Skeletal muscle cell (primary cell): Measurements from ENCODE around the gene JMJD6.
"Not testable (repeated sequence)": the region's sequence is repeated elsewhere in the genome, so short reads cannot be mapped to it uniquely, and the experiment has no call there.

Experiments
- DNase-seq: peaks from one replicate; pipeline ENCODE4 v3.0.0-alpha.2; 2010; ENCODE audit warnings: low read depth
- H3K4me3 ChIP-seq: 2 replicates; pipeline ENCODE4 v1.5.1; 2011; ENCODE audit warnings: low read depth, mild to moderate bottlenecking, control low read depth, low read length, moderate library complexity

JMJD6 gene

GRCh38 chr17:76726231-76726775, at the start of gene JMJD6:
Gene JMJD6 (minus strand): TSS chr17:76726606. CDS start chr17:76726475, 131 bp downstream.
- DNase-seq, result peak; percentile 89
- peak within 1 kb of the TSS; percentile 92 for H3K4me3 ChIP-seq

DNA sequence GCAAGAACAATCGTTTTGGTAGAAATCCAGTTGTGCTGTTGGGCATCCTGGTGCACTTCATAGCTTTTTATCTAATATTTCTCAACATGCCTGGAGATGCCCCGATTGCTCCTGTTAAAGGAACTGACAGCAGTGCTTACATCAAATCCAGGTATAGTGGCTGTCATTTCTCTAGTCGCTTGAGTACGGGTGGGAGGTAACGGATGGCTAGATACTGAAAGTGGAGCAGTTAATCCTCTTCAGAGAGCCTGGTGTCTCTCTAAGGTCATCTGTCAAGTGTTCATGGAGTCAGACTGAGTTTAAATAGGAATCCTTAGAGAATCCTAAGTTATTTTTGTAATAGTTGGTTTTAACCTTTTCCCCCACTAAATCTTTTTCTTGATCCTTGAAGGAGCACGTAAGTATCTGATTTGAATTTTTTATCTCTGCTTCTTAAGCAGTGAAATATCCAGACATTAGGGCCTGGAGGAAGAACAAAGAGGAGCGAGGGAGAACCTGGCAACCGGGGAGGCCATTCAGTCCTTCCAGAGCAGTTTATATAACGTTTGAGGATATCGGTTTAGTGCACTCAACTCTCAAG, 48.7 kb upstream of the JMJD6 start:
- no peak overlapping the region for H3K4me3 ChIP-seq
- DNase-seq, result no peak

- peak; percentile 52 for DNase-seq
- peak overlapping the region; percentile 18 for H3K4me3 ChIP-seq
These were observed 46.6 kb upstream of the JMJD6 start for GRCh38 chr17:76772842-76773525.

DNA sequence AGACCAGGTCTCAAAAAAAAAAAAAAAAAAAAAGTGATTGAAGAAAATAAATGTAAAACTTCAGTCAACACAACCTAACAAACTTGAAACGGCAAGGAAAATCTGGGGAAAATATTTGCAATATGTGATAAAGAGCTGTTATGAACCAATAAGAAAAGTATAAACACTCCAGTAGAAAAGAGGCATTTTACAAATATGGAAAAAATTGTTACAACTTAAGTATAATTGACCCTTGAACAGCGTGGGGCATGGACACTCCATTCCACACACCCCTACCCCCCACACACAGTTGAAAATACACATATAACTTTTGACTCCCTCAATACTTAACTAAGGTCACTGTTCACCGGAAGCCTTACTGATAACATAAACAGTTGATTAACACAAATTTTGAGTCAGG, 32.2 kb upstream of the JMJD6 start:
- DNase-seq, result no peak

GRCh38 chr17:76757256-76757655, 30.9 kb upstream of the JMJD6 start:
- H3K4me3 ChIP-seq, result no peak overlapping the region
- DNase-seq, result no peak

More for the DNA sequence above, 32.2 kb upstream of the JMJD6 start:
- H3K4me3 ChIP-seq, result no peak overlapping the region

DNA sequence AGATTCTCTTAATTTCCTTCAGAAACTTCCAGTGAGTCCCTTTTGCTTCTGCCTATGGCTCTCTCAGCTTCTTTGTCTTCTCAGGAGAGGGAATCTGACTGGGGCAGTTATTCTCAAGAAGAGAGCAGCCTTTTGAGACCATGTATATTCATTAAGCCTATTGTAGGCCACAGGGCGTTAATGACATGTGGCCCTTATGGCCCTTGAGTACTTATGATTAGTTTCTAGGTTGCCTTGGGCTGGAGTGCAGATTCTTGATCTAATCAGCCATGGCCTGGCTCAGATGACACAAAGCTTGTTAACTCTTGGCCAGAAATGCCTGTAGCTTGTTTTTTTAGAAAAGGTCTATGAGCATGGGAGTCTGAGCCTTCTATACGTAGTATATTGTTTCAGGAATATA, 28.9 kb upstream of the JMJD6 start:
- no peak overlapping the region for H3K4me3 ChIP-seq
- no peak for DNase-seq

GRCh38 chr17:76753061-76753961, 26.9 kb upstream of the JMJD6 start:
- DNase-seq, result no peak
- H3K4me3 ChIP-seq, result no peak overlapping the region

- no peak for DNase-seq
- H3K4me3 ChIP-seq, result no peak overlapping the region
These were observed 25.6 kb upstream of the JMJD6 start for GRCh38 chr17:76752006-76752405.

GRCh38 chr17:76751416-76751993, 25.1 kb upstream of the JMJD6 start:
- DNase-seq, result no peak
- no peak overlapping the region for H3K4me3 ChIP-seq

DNA sequence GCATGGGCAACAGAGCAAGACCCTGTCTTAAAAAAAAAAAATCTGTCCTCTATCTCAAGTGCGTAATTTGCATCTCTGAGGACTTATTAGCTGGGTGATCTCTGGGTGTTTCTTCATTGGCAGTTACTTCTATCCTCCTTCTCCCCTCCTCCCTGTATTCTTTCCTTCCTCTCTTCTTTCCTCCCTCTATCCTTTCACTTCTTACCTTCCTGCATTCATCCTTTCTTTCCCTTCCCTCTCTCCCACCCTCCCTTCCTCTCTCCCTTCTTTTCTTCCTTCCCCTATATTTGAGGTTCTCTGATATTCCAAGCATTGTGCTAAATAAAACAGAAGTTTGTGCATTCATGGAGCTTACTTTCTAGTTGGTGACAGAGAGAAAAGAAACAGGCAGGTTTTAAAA, 22.3 kb upstream of the JMJD6 start:
- H3K4me3 ChIP-seq, result no peak overlapping the region
- DNase-seq, result no peak

- DNase-seq, result no peak
- H3K4me3 ChIP-seq, result no peak overlapping the region
These were observed 21.4 kb upstream of the JMJD6 start for GRCh38 chr17:76747716-76748363.

- H3K4me3 ChIP-seq, DNase-seq: not testable (repeated sequence)
These were observed 19.4 kb upstream of the JMJD6 start for GRCh38 chr17:76745785-76746184.

GRCh38 chr17:76744747-76745146, 18.3 kb upstream of the JMJD6 start:
- DNase-seq, result no peak
- no peak overlapping the region for H3K4me3 ChIP-seq

DNA sequence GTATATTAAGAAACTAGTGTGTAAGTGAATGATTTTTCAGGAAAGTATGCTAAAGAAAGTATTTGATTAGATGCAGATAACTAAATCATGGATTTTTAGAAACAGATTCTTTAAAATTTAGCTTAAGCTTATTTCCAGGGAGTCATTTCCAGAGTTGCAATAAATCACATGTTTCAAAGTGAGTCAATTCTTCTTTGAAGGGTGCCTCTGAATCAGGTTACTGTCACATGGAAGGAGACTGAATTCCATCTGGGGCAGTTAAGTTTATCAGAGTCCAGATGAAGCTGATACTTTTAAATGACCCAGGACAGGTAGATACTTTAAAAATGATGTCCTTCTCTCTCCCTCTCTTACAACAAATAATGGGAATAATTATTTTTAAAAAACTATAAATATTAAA, 16.6 kb upstream of the JMJD6 start:
- no peak for DNase-seq
- no peak overlapping the region for H3K4me3 ChIP-seq

GRCh38 chr17:76740329-76741118, 14.1 kb upstream of the JMJD6 start:
- H3K4me3 ChIP-seq, result no peak overlapping the region
- DNase-seq, result peak; percentile 23

GRCh38 chr17:76739568-76740115, 13.2 kb upstream of the JMJD6 start:
- H3K4me3 ChIP-seq, DNase-seq: not testable (repeated sequence)

DNA sequence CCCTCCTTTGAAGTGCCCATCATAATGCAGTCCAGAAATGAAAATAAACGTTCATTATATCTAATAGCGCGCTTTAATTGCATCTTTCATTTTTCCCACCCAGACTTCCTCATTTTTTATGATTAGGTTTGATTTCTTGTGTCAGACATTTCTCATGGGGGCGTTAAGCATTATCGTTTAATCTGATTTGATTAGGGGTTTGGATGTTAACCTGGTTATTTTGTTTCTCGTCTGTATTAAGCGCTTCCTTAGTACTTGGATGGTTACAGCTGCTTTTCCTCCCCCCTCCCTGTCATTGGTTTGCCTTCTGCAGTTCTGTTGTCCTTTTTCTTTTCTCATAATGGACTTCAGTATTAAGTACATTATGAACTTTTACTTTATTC, 12.1 kb upstream of the JMJD6 start:
- peak overlapping the region; percentile 95 for H3K4me3 ChIP-seq
- DNase-seq, result no peak
